Stimulated activated CD8-positive, alpha-beta memory T cell treated with anti-CD3 and anti-CD28 coated beads, Interleukin-4, amount 100 ng/mL, for 24 hours (primary cell): ENCODE data around the gene HLA-DQA1.
"Not testable (repeated sequence)": the region's sequence is repeated elsewhere in the genome, so short reads cannot be mapped to it uniquely, and the experiment has no call there.

Source experiments
- DNase-seq: peaks from one replicate; pipeline ENCODE4 v3.0.0-alpha.2; 2020; ENCODE audit warnings: low read depth

Gene HLA-DQA1

DNA sequence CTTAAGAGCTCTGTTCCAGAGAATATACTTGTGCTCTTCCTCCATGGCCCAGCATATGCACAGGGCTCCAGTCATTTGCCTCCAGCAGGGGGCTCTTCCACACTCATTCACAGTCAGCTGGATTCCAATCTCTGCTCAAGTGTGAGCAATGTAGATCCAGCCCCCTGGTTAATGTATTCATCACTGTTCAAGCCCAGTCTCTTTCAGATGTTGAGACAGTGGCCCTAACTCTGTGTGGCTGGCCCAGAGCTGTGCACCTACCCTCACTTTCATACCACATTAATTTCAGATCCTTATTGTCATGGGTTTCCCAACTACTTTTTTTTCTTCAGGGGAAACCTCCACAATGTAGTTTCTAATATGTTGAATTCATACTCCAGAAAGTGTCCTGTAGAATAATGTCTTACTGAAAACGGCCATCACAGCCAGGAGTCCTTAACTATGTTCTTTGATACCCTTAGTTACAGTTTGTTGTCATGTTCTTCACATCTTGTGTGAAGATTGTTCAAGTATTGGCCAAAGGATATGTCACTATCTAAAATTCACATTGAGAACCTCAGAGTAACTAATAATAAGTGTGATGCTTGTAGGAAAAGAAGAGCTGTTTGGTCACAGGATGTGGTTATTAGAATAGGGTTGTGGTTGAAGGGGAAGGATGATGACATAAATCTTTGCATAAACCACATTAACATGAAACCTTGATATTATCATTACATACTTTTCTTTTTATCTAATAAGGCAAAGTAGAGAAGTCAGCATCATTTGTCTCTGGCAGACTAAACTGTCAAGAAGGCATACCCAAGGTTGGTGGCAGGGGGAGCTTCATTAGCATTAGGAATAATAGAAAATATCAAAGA lies 14.4 kb upstream of the HLA-DQA1 start:
- DNase-seq, result no peak

DNA sequence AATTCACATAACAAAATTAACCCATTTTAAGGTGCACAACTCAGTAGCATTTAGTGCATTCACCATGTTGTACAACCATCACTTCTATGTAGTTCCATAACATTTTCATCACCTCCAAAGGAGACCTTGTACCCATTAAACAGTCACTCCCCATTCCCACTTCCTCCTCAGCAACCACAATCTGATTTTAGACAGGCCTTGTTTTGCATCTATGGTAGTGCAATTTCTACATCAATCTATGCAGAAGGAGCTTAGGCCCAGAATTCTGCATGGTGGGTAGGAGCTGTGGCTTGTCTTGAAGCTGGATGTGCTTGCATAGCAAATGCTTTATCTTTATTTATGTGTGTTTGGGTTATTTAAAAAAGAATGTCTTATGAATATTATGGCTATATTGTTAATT lies 13.5 kb upstream of the HLA-DQA1 start:
- no peak for DNase-seq

DNA sequence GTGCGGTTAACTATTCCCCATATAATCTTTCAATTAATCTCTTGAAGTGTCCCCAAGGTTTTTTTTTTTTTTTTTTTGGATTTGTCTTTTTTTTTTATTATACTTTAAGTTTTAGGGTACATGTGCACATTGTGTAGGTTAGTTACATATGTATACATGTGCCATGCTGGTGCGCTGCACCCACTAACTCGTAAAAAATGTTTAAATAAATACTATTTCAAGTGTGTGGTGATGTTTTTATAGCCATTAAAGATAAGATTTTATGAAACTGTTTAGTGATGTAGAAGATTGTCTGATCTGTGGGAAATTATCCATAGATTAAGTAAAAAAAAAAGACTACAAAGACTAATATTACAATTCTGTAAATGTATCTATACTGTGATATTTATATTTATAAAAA lies 12.6 kb upstream of the HLA-DQA1 start:
- no peak for DNase-seq

DNA sequence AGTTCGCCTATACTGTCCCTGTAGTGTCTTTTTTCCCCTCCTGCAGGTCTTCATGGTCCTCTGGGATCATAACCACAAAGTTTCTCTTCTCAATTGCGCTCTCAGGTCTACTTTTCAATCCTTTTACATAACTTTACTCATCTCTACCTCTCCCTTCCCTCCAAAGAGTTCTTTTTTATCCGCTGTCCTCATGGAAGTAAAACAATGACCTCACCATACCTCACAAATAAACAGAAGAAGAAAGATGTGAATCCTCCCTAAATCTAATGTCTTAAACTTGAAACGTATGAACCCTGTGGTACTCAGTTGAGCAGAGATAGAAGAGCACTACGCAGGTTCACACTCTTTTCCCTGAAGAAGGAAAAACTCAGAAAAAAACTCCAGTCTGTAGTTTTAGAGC lies 12.1 kb upstream of the HLA-DQA1 start:
- DNase-seq, result no peak

DNA sequence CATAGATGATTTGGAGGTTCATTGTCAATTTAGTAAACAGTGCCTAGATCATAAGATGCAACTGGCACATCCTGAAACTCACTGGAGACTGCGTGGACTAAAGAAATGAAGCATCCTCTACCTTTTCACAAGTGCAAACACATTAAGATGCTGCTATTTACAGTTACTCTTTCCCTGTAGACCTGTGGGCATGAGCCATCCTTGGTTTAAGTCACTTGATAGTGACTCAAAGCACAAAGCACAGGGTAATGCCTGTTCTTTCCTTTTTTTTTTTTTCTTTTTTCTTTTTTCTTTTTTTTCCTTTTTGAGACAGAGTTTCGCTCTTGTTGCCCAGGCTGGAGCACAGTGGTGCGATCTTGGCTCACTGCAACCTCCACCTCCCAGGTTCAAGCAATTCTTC lies 10.0 kb upstream of the HLA-DQA1 start:
- no peak for DNase-seq

DNA sequence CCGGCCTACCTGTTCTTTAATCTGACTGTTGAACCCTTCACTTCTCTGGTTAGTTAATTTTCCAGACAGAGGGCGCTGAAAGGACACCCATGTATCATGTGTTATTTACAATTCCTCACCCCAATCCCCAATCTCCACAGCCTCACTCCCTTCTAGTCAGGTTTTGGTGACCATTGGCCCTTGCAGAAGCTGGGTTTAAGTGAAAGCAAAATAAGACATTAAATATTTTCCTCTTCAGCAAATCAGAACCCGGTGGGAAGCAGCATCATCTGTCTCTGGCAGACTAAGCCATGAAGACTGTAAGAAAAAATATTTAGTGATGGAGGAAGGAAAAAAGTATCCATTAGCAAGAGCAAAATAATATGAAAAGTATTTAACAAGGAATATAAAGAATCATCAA lies 9.4 kb upstream of the HLA-DQA1 start:
- DNase-seq, result no peak

DNA sequence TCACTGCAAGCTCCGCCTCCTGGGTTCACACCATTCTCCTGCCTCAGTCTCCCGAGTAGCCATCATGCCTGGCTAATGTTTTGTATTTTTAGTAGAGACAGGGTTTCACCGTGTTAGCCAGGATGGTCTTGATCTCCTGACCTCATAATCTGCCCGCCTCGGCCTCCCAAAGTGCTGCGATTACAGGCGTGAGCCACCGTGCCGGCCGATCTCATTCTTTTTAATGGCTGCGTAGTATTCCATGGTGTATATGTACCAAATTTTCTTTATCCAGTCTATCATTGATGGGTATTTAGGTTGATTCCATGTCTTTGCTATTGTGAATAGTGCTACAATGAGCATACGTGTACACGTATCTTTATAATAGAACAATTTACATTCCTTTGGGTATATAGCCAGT lies 7.4 kb upstream of the HLA-DQA1 start:
- not testable (repeated sequence) for DNase-seq

DNA sequence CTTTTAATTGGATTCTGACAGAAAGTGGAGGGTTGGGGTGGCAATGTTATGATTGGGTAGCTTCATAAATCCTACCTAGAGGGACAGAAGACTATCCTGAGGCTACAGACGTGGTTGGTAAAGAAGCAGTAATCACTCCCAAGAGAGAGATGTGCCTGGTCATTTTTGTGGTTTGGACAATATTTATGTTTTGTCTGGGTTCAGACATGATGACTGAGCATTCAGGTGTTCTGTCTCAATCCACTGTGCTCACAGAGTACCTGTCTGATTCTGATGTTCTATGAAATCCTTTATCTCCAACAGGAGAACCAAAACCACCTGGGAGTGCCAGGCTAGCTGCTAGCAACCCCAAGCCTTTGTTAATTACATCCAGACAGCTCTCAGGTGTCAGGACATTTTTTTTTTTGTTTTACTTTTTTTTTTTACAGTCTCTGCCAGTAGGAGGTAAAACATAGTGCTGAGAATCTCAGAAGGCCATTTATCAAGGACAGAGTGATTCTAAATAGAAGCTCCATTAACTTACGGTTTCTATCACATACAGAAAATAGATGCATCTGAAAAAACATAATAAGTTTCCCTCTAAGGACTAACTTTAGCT lies 1.6 kb upstream of the HLA-DQA1 start:
- DNase-seq, result no peak

DNA sequence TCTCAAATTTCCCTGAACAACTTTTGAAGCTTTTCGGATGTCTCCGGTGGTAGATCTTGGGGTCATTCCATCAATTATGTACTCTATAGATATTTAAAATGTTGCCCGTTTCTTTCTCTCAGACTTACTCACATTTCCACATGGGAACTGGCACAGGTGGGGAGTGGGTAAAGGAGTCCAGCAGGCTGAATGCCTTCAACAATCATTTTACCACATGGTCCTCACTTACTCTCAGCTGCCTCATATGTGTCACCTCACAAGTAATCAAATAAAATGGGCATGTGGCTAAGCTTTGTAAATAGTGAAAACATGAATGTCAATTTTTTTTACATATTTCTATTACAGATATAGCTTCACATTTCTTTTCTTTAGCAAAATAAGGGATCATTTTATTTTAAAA lies 677 bp downstream of the HLA-DQA1 start:
- DNase-seq, result no peak

DNA sequence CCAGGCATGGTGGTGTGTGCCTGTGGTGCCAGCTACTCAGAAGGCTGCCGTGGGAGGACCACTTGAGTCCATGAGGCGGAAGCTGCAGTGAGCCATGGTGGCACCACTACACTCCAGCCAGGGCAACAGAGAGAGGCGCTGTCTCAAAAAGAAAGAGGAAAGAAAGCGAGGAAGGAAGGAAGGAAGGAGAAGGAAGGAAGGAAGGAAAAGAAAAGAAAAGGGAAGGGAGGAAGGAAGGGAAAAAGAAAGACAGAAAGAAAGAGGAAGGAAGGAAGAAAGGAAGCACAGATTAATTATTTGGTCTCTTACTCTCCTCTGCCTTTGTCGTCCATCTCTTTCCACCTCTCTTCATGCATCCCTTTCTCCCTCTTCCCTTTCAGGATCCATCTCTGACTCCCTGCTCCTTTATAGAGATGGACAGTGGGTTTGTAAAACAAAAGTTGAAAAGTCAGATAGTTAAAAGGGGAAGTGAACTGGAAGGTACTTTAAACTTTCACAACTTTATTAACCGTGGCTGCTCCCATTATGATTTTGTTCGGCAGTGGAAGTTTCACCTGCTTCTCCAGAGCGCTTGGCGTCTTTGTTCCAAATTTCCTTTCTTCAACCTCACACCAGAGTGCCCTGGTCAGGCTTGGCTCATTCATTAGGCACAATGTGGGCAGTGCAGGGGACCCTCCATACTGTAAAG lies 1.5 kb downstream of the HLA-DQA1 start:
- DNase-seq, result no peak

DNA sequence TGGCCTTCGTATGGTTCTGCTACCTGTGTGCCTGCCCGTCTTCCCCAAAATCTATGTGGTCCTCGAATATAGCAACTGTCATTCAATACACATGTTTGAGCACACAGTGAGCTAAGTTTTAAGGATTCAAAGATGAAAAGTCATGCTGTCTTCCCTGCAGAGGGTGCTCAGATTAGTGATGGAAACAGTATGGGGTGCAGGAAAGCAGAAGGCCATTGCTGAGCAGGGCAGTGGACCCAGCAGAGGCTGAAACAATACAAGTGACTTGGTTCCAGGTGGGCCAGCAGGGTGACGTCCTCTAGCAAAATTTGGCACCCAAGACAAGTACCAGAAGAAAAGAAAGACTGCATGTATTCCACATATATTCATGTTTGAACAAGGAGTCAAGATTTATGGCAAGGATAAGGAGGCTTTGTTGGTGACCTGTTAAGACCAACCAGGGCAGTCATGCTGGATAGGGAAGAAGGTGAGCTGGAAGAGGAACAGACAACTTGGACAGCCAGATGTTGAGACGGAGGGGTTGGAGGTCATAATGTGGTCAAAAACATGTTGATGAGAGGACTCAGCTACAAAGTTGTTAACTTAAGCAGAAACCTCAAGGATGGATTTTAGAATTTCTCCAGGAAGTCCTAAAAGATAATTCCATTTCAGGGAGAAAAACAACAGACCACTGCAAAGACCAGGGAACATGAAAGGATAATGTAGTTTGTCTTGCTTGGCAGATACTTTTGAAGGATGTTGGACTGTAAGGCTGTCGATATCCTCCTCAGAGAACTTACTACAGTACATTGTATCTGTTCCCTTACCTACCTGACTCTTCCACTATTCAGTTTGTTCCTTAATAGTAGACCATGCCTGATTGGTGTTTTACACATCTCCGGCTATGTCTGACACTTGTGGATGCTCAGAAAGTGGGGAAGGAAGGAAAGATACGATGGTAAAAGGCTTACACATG lies 2.5 kb downstream of the HLA-DQA1 start:
- DNase-seq, result no peak

DNA sequence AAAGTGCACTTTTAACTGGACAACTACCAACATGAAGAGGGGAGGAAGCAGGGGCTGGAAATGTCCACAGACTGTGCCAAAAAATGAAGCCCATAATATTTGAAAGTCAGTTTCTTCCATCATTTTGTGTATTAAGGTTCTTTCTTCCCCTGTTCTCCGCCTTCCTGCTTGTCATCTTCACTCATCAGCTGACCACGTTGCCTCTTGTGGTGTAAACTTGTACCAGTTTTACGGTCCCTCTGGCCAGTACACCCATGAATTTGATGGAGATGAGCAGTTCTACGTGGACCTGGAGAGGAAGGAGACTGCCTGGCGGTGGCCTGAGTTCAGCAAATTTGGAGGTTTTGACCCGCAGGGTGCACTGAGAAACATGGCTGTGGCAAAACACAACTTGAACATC lies 3.9 kb downstream of the HLA-DQA1 start:
- no peak for DNase-seq

DNA sequence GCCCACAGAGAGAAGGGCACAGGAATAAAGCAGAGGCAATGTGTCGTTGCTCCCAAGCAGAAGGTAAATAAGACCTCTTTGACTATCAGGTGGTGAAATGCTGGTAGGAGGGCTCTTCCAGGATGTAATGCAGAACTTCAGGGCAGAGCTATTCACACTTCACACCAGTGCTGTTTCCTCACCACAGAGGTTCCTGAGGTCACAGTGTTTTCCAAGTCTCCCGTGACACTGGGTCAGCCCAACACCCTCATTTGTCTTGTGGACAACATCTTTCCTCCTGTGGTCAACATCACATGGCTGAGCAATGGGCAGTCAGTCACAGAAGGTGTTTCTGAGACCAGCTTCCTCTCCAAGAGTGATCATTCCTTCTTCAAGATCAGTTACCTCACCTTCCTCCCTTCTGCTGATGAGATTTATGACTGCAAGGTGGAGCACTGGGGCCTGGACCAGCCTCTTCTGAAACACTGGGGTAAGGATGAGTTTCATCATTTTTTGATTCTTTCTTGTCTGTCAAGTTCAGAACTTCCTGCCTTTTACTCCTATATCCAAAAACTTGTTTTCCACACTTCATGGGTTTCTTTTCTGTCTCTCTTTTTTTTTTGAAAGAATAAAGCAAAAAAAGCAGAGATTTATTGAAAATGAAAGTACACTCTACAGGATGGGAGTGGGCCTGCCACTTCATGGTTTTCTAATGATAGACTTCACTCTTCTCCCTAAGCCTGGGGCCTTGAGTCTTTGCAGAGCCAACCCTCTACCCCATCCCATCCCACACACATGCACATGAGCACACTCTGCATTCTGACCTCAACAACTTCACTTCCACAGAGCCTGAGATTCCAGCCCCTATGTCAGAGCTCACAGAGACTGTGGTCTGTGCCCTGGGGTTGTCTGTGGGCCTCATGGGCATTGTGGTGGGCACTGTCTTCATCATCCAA lies 4.8 kb downstream of the HLA-DQA1 start:
- DNase-seq, result not testable (repeated sequence)

DNA sequence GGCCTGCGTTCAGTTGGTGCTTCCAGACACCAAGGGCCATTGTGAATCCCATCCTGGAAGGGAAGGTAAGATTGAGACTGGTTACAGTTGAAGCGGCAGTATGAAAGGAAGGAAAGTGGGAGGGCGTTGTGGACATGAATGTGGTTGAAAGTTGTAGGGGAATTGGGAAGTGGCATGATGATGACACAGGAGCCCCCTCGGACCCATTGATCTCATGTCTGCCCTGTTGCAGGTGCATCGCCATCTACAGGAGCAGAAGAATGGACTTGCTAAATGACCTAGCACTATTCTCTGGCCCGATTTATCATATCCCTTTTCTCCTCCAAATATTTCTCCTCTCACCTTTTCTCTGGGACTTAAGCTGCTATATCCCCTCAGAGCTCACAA lies 5.5 kb downstream of the HLA-DQA1 start:
- DNase-seq, result no peak

DNA sequence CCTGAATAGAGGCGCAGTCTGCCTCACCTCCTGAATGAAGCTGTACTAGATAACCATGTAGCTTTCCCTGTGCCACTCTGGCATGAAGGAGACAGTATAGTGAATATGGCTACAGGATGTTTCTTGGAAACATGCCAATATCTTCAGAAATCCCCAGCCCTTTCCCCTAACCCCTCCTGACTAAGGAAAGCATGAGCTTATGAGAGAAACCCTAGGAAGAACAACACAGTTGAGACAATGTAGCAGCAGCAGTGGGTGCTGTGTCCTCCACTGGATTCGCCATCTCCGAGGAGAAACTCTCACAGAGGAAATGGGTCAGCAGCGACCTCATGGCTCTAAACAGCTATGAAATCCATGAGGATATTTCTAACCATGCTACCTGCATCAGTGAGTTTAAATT lies 6.7 kb downstream of the HLA-DQA1 start:
- no peak for DNase-seq

DNA sequence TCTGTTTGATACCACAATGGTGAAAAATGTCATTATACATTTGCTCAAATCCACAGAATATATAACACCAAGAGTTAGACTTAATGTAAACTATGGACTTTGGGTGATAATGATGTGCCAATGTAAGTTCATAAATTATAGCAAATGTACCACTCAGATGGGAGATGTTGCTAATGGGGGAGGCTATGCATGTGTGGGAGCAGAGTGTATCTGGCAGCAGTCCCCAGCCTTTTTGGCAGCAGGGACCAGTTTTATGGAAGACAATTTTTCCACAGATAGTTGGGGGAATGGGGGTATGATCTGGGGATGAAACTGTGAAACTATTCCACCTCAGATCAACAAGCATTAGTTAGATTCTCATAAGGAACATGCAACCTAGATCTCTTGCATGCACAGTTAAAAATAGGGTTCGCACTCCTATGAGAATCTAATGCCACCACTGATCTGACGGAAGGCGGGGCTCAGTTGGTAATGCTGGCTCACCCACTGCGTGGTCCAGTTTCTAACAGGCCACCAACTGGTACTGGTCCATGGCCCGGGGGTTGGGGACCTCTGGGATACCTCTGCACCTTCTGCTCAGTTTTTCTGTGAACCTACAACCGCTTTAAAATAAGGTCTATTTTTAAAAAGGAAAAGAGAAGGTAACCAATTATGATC lies 8.0 kb downstream of the HLA-DQA1 start:
- DNase-seq, result no peak

DNA sequence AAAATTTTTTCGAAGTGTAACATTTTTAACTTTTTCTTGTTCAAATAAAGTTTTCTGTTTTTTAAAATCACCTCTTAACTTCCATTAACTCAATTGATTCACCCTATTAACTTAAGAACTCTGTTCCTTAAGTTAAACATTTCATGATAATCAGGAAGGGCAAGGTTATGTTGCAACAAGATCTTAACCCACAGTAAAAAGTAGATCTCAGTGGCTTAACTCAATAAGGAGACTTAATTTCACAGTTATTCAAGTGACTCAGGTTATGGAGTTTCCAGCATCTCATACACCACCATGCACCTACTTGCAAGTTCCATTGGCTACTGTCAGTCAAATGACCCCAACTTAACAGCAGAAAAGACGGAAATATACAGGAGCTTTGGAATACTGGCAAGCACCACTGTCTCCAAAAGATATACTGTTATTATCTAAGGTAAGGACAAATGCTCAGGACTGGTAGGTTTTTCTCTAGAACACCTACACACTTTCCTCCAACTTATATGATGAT lies 18.1 kb downstream of the HLA-DQA1 start:
- no peak for DNase-seq

DNA sequence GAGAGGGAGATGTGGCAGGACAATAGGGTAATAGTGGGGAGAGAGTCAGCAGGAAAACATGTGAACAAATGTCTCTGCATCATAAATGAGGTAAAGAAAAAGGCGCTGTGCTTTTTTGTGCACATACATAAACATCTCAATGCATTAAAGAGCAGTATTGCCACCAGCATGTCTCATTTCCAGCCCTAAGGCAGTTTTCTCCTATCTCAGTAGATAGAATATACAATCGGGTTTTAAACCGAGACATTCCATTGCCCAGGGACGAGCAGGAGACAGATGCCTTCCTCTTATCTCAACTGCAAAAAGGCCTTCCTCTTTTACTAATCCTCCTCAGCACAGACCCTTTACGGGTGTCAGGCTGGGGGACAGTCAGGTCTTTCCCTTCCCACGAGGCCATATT lies 20.1 kb downstream of the HLA-DQA1 start:
- not testable (repeated sequence) for DNase-seq

DNA sequence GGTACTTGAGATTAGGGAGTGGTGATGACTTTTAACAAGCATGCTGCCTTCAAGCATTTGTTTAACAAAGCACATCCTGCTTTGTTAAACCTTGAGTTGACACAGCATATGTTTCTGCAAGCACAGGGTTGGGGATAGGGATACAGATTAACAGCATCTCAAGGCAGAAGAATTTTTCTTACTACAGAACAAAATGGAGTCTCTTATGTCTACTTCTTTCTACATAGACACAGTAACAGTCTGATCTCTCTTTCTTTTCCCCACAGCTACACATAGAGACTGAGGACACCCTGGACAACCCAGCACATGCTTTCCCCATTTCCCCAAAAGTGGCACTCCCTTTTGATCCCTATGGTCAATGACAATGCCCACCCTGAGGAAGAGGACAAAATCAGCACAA lies 20.6 kb downstream of the HLA-DQA1 start:
- not testable (repeated sequence) for DNase-seq

DNA sequence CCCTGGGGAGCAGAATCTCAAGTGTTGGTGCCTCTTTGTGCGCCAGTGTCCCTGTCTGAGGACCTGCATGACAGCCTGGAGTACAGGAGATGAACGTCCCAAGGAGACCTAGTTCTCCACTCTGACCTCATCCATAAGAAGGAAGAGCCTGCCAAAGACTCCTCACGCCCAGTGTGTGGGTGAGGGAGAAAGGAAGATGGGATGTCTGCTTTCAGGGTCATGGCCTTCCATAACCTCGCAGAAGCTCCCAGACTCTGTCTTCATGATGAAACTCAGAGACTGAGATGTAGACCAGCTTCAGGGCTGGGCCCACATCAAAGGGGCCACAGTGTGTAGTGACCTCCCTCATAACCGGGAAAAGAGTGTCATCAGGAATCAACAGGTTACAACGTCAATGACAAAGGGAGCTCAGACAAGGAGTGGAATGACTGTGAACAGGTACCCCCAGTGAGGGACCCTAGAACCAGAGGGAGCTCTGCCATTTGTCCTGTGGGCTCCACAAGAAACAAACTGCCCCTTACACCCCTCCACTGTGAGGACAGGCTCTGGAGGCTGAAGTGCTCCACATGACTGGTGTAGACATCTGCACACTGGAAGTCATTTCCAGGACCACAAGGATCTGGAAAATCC lies 21.2 kb downstream of the HLA-DQA1 start:
- no peak for DNase-seq
